Body of pancreas (tissue), 4 donors: ENCODE results near the gene ESYT1. TPM values are rescaled to one million over a fixed set of nuclear protein-coding genes. Genes with fewer than 3 reads are reported as not detected.
"Not testable (repeated sequence)": the region's sequence is repeated elsewhere in the genome, so short reads cannot be mapped to it uniquely, and the experiment has no call there.

Experiments used
- ATAC-seq: fragments of 150-250 bp; one replicate; pipeline ENCODE4 v1.9.1; 2016
- DNase-seq, 4 donors: peaks; one replicate each; pipeline ENCODE4 v3.0.0-alpha.2; 2019
- H3K27ac ChIP-seq, 4 donors: fragments of 200-600 bp; sonication (generic); 1 replicate in 3 of 4; 2 replicates in 1 of 4; pipeline versions ENCODE4 v1.5.1 to v1.6.1; 2016 to 2019; ENCODE audit warnings: mild to moderate bottlenecking in 1 of 4, mixed read lengths in 1 of 4, moderate library complexity in 1 of 4
- H3K27me3 ChIP-seq, 2 donors: fragments of 200-600 bp; sonication (generic); one replicate each; pipeline ENCODE4 v1.6.0; 2016; ENCODE audit warnings: mild to moderate bottlenecking in 1 of 2
- H3K36me3 ChIP-seq, 2 donors: fragments of 200-600 bp; sonication (generic); replicated peaks in 1 of 2; 2 replicates each; pipeline ENCODE4 v1.5.1; 2016; ENCODE audit warnings: low read depth in 2 of 2; ENCODE audit not compliant: insufficient read depth in 1 of 2
- H3K4me1 ChIP-seq: fragments of 200-600 bp; sonication (generic); one replicate; pipeline ENCODE4 v1.6.0; 2016
- H3K4me3 ChIP-seq, 2 donors: fragments of 200-600 bp; sonication (generic); 1 replicate in 1 of 2; 2 replicates in 1 of 2; pipeline ENCODE4 v1.5.1; 2016 to 2019
- H3K9me3 ChIP-seq, 3 donors: fragments of 200-600 bp; sonication (generic); 1 replicate in 2 of 3; 2 replicates in 1 of 3; pipeline ENCODE4 v1.5.1; 2016
- CTCF ChIP-seq, 7 experiments: fragments of 450-650 bp in 4 of 7; fragments of 200-600 bp in 3 of 7; sonication (generic) in 3 of 7; IDR thresholded peaks; one replicate each; pipeline ENCODE4 v1.5.1; 2016 to 2019; ENCODE audit warnings: antibody characterized with exemption in 7 of 7
- POLR2A ChIP-seq, 3 donors: fragments of 450-650 bp; IDR thresholded peaks; one replicate each; pipeline ENCODE4 v1.6.1; 2016; ENCODE audit warnings: antibody characterized with exemption in 3 of 3, mild to moderate bottlenecking in 2 of 3
- WGBS, 2 donors: methylation state at CpG; one replicate each; pipeline ENCODE4 v1.1.5; 2017; 5-methylcytosine and 5-hydroxymethylcytosine counted together
- intact Hi-C: fragments of 100-400 bp; cut with DNase I; formaldehyde crosslinking; loops from one replicate; pipeline ENCODE4 v1.15.1; 2023
- total RNA-seq, 2 donors: library from RNA; depleted of rRNA; stranded (reverse); fragments of >200 nt; gene quantifications; one replicate each; pipeline ENCODE4 v1.1.0, GENCODE V29; 2016

ESYT1 gene
- total RNA-seq, 2 donors from 2014 or later, result 43.3 to 182 TPM

- H3K9me3 ChIP-seq, result no peaks in the 10 kb centered on the region
- 25 to 38% methylated on average over 10 of the region's 10 CpGs for WGBS, 2 donors
- peaks cover 4 to 18% of the 10 kb centered on the region in 2 donors for H3K36me3 ChIP-seq
- H3K27ac ChIP-seq, result peak overlapping the region in 3 of 4 donors; percentile 77 to 97 (median 92)
- peak; percentile 33 to 42 (median 38) for DNase-seq
- ATAC-seq, result no peak
- peaks cover 23% of the 10 kb centered on the region for H3K4me1 ChIP-seq
- intact Hi-C loops, result no loop called here
- H3K27me3 ChIP-seq, result no peaks in the 10 kb centered on the region
- H3K4me3 ChIP-seq, result no peak overlapping the region
- TF ChIP-seq POLR2A (IDR thresholded peaks at IDR 0.05) (no peak), CTCF (IDR thresholded peaks at IDR 0.05) (no peak)
These were observed 12.7 kb upstream of the ESYT1 start for GRCh38 chr12:56115329-56115728.

GRCh38 chr12:56116267-56117081 is 11.6 kb upstream of the ESYT1 start, which contains the start of gene RPL41:
RPL41 (plus strand) TSS chr12:56116633.
- DNase-seq (peak; percentile 94 to 96 (median 96)), ATAC-seq (peak; percentile 71)
- Histone ChIP-seq H3K27ac (peak within 1 kb of the TSS; percentile 77 to 97 (median 92)), H3K9me3 (no peaks in the 10 kb centered on the region), H3K36me3 (peaks cover 0 to 8% of the 10 kb centered on the region in 2 donors), H3K4me1 (peaks cover 23% of the 10 kb centered on the region), H3K27me3 (no peaks in the 10 kb centered on the region), H3K4me3 (peak within 1 kb of the TSS; percentile 3 to 41)
- peak; percentile 76 to 98 (median 97) for TF ChIP-seq POLR2A (IDR thresholded peaks at IDR 0.05)
- TF ChIP-seq CTCF (IDR thresholded peaks at IDR 0.05), result peak in 3 of 7 experiments; percentile 12 to 28 (median 23)
- intact Hi-C loops, result no loop called here
- WGBS, 2 donors, result 0 to 1% methylated on average over 33 to 34 of the region's 34 CpGs

DNA sequence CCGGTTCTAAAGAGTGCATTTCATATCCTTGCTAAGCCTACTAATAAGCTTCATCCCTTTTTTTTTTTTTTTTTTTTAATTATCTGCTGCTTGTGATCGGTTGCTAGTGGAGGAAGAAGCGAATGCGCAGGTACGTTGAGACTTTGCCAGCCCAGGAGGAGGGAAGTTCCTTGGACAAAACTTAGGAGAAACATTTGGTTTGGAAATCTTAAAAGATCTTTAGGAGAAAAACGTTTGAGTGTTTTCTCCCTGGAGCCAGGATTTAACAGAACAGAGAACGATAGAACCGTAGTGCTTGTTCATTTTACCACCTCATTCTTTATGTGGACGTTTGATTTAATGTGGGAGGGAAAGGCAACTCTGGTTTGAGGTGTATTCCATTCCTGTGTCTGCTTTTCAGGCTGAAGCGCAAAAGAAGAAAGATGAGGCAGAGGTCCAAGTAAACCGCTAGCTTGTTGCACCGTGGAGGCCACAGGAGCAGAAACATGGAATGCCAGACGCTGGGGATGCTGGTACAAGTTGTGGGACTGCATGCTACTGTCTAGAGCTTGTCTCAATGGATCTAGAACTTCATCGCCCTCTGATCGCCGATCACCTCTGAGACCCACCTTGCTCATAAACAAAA is 10.9 kb upstream of the ESYT1 start:
- not testable (repeated sequence) for H3K36me3 ChIP-seq

GRCh38 chr12:56117778-56118687 is 10.0 kb upstream of the ESYT1 start, which contains the start of gene ZC3H10:
ZC3H10 (plus strand) TSS chr12:56118266; CDS start chr12:56120563, 2,297 bp downstream.
- Histone ChIP-seq H3K36me3 (no peaks in the 10 kb centered on the region), H3K9me3 (no peaks in the 10 kb centered on the region), H3K27ac (peak within 1 kb of the TSS; percentile 77 to 97 (median 91)), H3K27me3 (no peaks in the 10 kb centered on the region), H3K4me1 (peaks cover 23% of the 10 kb centered on the region), H3K4me3 (peak within 1 kb of the TSS; percentile 3 to 41)
- WGBS, 2 donors, result 0 to 7% methylated on average over 3 to 52 of the region's 61 CpGs
- DNase-seq (peak; percentile 98 to 100 (median 99)), ATAC-seq (peak; percentile 85)
- intact Hi-C loops, result no loop called here
- TF ChIP-seq POLR2A (IDR thresholded peaks at IDR 0.05) (peak; percentile 84 to 91 (median 90)), CTCF (IDR thresholded peaks at IDR 0.05) (peak in 6 of 7 experiments; percentile 39 to 83 (median 76))

More for the DNA sequence above, 10.9 kb upstream of the ESYT1 start:
- ATAC-seq, H3K27me3 ChIP-seq, DNase-seq, intact Hi-C loops, H3K9me3 ChIP-seq: not testable (repeated sequence)
- 1 to 2% methylated on average over 13 to 16 of the region's 16 CpGs for WGBS, 2 donors
- Histone ChIP-seq H3K4me3 (peak overlapping the region; percentile 3 to 41), H3K27ac (peak overlapping the region; percentile 77 to 97 (median 92)), H3K4me1 (peaks cover 23% of the 10 kb centered on the region)
